ENCODE results near the gene TUBA4A.

TUBA4A gene

DNA sequence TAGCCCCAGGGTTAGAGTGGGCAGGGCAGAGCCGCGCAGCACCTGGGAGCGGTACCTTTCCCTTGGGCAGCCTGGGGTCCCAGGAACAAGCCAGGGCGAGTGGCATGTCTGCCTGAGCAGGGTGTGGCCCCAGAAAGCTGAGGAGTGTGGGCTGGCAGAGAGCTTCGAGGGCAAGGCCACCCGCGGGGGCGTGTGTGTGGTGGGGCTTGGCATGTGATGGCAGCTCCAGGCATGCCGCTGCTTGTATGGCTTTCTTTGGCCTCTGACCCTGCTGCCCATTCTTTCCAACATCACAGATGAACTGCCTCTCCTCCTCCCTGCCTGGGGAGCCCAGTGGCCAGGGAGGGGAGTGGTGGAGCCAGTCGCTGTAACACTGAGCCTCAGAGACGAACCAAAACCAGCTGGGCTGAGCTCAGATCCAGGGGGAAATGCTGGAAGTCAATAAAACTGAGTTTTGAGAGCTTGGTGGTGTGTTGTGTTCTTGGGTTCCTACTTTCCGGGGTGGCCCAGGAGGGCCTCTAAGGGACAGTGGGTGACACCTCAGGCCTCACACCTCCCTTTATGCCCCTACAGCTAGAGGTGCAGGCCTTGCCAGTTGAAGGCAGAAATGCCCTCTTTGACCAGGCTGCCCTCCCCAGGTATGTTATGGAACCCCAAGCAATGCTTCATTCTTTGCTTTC, 32.9 kb upstream of the TUBA4A start:
- ATAC-seq, result no peak

DNA sequence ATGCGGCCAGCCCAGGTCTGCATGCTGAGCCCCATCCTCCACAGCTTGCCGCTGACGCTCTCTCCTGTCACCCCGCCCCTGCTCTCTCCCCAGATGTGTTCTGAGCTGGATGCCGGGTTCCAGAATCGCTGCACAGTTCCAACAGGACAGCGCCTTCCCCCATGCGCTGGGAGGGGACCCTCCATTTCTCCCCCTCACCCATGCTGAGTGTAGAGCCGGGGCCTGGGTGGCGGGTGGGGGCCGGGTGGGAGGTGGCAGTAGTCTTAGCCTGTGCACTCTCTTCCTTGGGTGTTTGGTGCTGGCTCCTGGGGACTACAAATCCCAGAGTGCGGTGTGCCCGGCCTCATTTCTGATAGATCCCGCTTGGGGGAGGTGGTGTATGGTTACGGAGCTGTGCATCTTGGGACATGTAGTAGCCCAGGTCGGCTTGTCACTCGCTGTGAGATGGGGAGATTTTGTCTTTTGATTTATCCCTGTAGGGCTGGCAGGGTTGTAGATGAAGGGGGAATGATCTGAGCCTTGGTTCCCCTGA, 32.2 kb upstream of the TUBA4A start:
- ATAC-seq, result no peak

DNA sequence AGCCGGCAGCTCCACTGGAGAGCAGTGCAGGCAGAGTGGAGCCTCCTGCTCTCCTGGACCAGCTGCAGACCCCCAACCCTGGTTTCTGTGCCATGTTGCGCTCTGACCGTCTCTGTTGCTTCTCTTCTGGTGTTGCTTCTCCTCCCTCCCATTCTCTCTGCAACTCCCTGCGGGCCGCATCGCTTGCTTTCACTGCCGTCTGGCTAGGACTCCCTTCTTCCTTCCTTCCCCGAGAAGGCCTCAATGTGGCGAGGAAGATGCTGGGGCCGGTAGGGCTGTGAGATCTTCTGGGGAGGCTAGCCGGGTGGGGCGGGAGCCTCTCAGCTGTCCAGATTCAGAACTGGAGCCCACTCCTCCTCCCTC, 31.6 kb upstream of the TUBA4A start:
- ATAC-seq, result no peak

DNA sequence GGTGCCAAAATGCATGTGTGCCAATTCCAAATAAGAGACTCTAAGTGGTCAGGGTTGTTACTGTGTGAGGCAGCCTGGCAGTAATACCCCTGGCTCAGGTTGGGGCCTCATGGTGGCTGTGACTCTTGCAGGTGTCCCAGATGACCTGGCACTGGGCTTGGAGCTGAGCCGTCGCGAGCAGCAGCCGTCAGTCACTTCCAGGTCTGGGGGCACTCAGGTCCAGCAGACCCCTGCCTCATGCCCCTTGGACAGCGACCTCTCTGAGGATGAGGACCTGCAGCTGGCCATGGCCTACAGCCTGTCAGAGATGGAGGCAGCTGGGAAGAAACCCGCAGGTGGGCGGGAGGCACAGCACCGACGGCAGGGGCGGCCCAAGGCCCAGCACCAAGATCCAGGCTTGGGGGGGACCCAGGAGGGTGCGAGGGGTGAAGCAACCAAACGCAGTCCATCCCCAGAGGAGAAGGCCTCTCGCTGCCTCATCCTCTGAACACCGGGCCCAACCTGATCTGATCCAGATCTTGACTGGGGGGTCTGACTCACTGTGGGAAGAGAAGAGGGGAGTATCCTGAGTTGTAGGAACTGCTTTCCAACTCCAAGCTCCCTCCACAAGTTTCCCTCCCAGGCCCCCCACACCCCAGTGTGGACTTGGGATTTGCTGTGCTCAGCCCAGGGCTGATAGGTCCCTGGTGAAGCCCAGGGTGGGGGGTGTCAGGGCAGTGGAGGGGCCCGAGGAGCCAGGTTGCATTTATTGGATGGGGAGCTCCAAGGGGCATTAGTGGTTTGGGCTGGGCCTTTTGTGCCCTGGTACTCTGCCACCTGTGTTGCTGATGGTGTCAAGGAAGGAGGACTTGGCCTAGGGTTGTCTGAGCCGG, 31.0 kb upstream of the TUBA4A start:
- ATAC-seq, result no peak

DNA sequence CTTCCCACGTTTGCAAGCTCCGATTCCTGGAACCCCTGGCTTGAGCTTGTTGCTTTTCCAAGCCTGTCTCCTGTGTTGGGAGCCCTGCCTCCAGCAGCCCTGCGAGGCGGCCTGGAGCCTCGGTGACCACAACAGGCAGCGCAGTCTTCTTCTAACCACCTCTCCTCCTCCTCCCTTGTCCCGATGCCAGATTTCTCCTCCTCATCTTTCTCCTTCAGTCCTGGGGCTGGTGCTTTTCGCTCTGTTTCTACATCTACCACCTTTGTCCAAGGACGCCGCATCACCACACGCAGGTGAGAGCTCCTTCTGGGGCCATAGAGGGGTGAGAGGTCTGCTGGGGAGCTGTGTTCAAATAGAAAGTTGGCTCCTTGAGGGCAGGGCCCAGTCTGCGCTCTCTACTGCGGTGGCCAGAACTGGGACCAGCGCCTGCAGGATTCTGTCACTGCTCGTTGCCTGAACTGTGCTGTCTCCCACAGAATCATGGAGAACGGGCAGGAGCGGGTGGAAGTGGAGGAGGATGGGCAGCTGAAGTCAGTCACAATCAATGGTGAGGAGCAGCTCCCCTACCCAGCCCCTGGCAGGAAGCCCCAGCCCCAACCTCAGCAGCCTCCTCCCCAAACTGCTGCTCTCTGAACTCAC, 29.3 kb upstream of the TUBA4A start:
- no peak for ATAC-seq

DNA sequence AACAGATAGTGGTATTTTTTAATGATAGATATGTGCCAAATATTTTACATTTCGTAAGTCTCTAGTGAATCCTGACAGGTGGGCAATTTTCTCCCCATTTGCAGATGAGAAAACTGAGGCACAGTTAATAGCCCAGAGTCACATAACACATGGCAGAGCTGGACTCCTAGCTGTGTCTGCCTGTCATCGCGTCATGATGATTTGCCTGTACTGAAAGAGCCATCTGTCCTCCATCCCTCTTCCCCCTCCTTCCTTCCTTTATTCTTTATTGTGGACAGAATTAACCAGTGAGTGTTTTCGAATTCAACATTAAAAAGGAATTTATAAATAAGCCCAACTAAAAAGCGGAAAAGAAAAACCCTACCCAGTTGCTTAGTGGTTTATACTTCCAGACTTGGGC, 28.7 kb upstream of the TUBA4A start:
- no peak for ATAC-seq

DNA sequence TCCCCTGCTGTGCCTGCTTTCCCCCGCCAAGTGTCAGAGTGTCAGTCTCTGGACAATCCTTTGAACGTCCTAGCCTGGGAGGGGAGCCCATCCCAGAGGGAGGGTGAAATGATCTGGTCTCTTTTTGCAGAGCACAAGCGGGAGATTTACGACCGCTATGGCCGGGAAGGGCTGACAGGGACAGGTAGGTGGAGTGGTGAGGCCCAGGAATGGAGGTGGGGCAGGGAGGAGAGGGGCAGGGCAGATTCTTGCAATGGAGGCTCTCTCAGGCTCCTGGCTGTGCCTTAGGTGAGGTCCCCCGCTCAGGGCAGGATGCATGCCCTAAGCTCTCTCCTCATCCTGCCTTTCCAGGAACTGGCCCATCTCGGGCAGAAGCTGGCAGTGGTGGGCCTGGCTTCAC, 27.9 kb upstream of the TUBA4A start:
- no peak for ATAC-seq

DNA sequence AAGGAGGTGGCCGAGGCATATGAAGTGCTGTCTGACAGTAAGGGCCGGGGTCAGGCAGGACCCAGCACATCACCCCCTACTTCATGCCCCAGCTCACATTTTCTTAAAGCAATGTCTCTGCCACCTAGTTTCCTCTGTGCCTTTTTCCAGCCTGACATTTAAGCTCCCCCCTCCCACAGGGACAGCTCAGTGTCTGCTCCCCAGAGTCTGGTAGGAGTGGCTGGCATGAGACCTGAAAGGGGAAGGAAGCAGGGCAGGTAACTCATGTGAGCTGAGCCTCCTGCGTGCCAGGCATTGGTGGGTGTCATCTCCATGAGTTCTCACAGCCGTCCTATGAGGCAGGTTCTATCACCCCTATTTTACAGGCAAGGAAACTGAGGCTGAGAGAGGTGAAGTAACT, 26.9 kb upstream of the TUBA4A start:
- no peak for ATAC-seq

DNA sequence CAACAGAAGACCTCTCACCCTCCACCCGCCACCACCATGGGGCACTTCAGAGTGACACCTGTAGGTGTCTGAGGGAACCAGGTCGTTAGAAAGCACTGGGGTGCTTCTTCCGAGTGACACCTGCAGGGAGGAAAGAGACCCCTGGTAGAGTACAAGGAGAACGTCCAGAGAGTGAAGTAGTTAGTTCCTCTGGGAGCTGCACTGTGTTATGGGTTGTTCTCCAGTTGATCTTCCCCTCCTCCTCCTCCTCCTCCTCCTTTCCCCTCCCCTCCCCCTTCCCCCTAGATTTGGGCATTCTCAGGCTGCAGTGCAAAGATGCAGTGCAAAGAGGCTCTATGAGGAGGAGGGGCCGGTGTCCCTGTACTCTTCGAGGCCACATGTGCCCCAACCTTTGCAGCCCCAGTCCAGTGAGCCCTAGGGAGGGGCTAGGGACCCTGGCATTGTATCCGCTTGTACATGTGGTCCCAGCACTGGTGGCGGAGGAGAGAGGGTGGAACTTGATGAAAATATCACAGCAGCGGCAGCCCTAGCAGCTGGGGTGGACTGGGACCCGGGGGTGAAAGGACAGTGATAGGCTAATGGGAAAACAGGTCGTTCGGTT, 26.3 kb upstream of the TUBA4A start:
- ATAC-seq, result no peak

DNA sequence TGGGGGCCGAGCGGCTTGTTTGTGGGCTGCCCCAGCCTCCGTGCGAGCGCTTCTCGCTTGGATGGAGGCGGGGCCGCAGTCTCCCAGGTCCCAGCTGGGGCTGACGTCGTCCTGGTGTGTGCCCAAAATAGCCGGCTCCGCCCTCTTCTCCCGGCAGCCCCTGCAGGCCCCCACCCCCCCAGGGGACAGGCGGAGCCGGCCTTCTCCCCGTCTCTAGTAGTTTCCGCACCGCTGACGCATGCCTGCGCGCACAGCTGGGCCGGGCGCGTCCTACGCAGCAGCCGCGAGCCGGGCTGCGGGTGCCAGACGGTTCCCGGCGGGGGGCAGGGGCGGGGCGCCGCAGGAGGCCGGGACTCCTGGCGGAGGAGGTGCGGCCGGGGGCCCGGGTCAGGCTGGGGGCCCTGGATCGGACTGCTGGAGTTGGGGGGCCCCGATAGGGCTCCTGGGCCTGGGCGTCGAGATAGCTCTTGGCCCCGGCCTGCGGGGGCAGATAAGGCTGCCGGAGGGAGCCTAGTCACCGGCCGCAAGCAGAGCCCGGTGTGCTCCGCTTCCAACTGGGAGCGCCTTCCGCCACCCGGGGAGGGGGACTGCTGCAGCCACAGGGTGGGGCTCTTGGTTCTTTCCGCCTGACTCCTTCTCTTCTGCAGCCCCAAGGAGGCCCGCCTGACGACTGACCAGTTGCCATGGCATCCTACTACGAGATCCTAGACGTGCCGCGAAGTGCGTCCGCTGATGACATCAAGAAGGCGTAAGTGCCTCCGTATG, 25.6 kb upstream of the TUBA4A start, which contains the start of gene DNAJB2:
TSS of gene DNAJB2 (plus strand) at position 216 of the 765 bp plus-strand sequence. CDS start at position 684, 468 bp downstream.
- peak; percentile 88 to 92 for ATAC-seq

DNA sequence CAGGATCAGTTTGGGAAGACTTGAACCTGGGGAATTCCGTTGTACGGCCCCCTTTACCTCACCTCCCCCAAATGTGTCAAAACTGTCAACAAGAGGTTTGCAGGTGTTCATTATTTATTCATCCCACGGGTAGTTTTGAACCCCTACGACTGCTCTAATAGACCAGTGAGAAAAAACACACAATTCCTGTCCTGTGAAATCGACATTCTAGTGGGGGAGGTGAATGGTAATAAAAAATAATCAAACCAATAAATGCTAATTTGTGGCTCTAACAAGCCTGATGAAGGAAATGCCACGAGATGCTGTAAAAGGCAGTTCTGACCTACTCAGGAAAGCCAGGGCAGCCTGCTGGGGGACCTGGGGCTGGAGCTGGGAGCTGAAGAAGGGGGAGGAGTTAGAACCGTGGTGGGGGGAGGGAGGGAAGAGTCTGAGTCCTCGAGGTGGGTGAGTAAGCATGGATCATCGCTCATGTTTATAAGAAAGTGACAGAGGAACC, 25.0 kb upstream of the TUBA4A start:
- no peak for ATAC-seq

DNA sequence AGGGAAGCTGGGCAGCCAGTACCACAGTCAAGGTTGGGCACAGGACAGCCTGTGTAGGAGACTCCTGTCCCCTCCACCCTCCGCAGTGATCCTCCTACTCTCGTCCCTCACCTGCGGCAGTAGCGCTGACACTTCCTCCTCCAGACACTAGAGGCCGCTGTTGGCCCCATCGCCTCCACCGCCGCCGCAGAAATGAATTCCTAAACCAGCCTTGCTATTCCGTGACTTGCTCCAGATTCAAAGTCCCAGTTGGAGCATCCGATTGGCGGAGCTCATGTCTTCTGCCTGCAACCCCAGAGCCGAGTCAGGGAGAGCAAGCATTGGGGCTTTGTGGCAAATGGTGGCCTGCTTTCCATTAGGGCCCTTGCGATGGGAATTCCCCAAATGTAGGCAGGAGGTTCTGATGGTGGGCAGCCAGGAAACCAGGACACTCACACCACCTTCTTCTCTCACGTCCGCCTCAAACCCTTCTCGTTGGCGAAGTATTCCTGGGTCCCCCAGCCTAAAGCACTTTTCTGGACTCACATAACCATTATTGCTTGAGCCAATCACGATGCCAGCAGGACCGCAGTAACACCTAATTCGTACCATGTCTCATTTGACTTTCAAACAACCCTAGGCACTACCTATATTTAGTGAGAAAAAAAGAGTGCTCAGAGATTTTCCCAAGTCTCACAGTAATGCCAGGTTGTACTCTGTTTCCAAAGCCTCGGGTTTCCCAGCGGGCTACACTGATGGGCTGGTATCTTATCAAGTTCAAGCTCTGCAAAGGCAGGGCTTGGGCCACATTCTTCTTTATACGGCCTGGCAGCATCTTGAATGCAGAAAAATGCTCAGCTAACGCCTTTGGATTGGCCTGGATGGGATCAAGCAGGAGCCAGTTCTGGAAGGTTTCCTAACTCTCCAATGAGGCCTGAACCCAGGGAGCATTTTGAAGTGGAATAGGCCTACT, 24.3 kb upstream of the TUBA4A start:
- no peak for ATAC-seq

DNA sequence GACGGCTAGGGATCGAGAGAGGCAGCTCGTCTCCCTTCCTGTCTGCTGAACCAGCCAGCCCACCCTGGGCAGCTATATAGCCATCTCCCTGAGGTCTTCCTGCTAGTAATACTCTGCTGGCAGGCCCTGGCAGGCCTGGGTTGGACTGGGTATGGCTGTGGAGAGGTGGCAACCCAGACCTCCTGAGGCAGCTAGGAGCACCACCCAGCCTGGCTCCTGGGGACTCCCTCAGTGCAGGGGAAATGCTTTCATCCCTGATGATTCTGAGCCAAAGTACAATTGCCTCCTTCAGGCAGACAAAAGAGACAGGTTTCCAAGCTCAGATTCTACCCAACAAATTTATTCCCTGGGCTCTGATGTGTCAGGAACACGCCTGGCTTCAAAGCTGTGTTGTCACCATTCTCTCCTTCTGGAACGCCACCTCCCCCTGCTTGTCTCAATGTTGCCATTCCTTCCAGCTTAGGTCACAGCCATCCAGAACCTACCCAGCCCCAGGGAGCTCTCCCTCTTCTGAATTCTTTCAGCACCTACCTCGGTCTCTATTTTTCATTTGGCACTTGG, 20.7 kb upstream of the TUBA4A start:
- no peak for ATAC-seq

DNA sequence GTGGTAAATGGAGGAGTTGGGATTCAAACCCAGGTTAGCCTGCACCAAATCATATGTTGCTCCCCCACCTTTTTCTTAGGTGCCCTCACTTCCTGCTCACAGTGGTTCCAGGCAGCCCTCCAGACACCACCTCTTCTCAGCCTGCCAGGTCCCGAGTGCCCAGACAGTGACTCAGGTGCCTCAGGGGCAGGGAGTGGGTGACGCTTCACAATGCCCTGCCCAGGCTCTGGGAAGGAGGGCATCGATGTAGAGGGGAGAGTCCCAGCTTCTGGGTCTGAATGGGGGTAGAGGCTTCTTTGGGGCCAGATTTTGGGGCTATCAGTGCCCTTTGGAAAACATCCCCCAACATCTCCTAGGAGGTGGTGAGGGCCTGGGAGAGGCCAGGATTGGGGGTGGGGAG, 20.2 kb upstream of the TUBA4A start:
- no peak for ATAC-seq

DNA sequence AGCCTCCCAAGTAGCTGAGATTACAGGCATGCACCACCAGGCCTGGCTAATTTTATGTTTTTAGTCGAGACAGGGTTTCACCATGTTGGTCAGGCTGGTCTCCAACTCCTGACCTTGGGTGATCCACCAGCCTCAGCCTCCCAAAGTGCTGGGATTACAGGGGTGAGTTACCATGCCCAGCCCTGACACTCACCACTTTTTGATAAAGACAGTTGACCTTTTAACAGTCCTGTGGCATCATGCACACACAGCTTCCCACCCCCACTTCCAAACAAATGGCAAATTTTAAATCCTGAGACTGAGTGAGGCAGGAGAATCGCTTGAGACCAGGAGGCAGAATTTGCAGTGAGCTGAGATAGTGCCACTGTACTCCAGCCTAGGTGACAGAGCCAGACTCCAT, 19.3 kb upstream of the TUBA4A start:
- no peak for ATAC-seq

DNA sequence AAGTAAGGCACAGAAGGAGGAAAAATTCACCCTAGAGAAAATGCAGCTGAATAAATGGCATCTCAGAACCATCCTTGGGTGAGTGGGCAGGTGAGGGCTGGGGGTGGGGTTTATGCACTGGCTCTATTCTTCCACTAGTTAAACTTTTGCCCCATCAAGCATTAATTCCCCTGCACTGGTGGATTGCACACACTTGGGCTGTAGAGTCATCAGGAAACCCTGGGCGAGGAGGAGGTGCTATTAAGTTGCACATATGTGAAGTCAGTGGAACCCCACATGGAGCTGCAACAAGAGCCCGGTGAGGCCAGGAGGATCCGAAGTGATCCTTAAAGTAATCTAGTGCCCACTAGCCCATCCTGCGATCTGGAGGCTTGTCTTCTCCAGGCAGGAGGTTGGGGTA, 18.6 kb upstream of the TUBA4A start:
- ATAC-seq, result no peak

DNA sequence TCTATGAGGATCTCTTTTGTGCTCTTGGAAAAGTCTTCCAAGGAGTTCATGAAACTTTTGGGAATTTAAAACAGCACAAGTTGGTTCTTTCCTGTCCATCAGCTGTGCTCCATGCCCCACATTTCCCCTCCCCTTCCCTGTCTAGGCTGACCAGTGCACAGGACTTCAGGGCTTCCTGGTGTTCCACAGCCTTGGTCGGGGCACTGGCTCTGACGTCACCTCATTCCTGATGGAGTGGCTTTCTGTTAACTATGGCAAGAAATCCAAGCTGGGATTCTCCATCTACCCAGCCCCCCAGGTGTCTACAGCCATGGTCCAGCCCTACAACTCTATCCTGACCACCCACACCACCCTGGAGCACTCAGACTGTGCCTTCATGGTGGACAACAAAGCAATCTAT, 17.3 kb upstream of the TUBA4A start:
- ATAC-seq, result no peak

DNA sequence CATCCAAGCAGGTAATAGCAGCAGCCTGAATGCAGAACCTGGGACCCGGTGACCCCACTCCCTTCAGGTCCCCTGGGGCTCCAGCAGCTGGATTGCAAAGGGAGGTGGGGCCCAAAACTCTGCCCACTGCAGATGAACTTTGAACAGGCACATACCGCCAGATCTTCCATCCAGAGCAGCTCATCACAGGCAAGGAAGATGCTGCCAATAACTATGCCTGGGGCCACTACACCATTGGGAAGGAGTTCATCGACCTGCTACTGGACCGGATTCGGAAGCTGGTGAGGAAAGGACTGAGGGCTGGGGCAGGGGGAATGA, 16.3 kb upstream of the TUBA4A start:
- no peak for ATAC-seq

DNA sequence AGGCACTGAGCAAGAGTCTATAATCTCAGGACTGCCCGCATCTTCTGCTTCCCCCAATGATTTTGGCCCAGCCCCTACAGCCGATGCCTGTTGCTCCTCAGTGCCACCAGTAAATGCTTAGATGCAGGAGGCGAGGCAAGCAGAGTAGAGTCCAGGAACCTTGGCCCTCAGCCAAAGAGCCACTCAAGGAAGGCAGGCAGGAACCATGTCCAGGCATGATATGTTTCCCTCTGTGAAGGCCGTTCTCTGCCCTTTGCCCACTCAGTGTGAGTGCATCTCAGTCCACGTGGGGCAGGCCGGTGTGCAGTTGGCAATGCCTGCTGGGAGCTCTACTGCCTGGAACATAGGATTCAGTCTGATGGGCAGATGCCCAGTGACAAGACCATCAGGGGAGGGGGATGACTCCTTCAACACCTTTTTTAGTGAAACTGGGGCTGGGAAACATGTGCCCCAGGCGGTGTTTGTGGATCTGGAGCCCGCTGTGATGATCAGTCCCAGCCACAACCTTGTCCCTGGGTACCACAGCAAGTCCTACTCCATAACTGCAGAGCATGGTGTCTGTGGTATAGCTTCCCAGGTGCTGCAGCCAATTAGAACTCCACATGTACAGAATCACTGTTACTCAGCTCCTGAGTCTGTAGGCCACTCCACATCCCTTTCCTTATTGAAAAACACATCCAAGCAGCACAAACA, 15.8 kb upstream of the TUBA4A start:
- no peak for ATAC-seq

DNA sequence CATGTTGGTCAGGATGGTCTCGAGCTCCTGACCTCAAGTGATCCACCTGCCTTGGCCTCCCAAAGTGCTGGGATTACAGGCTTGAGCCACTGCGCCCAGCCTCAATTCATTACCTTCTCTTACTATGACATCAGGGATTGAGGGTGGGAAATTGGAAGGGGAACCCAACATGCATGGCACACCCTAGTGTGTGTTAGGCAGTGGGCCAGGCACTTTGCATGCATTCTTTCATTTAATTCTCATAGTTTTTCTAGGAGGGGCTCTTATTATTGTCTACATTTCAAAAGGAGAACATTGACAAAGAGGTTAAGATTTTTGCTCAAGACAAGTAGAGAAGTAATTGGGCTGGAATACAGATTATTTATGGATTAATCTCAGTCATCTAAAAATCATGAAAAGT, 14.6 kb upstream of the TUBA4A start:
- ATAC-seq, result no peak
